ENCODE data around the gene TOMM70. TPM values are rescaled to one million over a fixed set of nuclear protein-coding genes. Genes with fewer than 3 reads are reported as not detected.
"Not testable (repeated sequence)": the region's sequence is repeated elsewhere in the genome, so short reads cannot be mapped to it uniquely, and the experiment has no call there.

The TOMM70 gene
- total RNA-seq, 4 donors from 2014 or later: 55.3 to 61.5 (median 59.9) TPM

DNA sequence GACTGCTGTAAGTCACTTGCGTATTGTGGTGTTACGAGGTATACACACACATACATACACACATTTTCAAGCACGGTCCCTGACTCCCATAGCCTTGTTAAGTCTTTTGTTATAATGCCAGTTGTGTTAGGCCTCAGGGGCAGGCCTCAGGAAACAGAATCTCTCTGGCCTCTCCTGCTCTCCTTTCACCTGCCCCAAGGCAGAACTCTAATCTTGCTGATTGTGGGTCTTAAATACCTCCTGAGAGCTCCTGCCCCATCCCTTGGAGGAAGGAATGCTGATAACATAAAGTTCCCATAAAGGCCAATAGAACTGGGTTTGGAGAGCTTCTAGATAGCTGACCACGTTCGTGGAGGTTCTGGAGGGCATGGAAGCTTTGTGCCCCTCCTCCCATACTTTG is 70.2 kb downstream of the TOMM70 start:
- TF ChIP-seq POLR2A (IDR thresholded peaks at IDR 0.05) (no peak), EP300 (IDR thresholded peaks at IDR 0.05) (no peak), POLR2AphosphoS5 (IDR thresholded peaks at IDR 0.05) (no peak)
- TF ChIP-seq, protein P1, sequence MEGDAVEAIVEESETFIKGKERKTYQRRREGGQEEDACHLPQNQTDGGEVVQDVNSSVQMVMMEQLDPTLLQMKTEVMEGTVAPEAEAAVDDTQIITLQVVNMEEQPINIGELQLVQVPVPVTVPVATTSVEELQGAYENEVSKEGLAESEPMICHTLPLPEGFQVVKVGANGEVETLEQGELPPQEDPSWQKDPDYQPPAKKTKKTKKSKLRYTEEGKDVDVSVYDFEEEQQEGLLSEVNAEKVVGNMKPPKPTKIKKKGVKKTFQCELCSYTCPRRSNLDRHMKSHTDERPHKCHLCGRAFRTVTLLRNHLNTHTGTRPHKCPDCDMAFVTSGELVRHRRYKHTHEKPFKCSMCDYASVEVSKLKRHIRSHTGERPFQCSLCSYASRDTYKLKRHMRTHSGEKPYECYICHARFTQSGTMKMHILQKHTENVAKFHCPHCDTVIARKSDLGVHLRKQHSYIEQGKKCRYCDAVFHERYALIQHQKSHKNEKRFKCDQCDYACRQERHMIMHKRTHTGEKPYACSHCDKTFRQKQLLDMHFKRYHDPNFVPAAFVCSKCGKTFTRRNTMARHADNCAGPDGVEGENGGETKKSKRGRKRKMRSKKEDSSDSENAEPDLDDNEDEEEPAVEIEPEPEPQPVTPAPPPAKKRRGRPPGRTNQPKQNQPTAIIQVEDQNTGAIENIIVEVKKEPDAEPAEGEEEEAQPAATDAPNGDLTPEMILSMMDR (IDR thresholded peaks at IDR 0.05): no peak
- Histone ChIP-seq H3K4me3 (no peak overlapping the region), H3K27ac (no peak overlapping the region), H3K4me1 (peaks cover 0 to 15% (median 2%) of the 10 kb centered on the region in 3 donors), H3K36me3 (peaks cover 0 to 11% of the 10 kb centered on the region in 2 donors), H3K9me3 (no peaks in the 10 kb centered on the region), H3K27me3 (no peaks in the 10 kb centered on the region)
- ATAC-seq: no peak
- WGBS, 2 donors (ENCODE audit: low coverage in 1 of 2): 89 to 100% methylated on average over 3 of the region's 5 CpGs

DNA sequence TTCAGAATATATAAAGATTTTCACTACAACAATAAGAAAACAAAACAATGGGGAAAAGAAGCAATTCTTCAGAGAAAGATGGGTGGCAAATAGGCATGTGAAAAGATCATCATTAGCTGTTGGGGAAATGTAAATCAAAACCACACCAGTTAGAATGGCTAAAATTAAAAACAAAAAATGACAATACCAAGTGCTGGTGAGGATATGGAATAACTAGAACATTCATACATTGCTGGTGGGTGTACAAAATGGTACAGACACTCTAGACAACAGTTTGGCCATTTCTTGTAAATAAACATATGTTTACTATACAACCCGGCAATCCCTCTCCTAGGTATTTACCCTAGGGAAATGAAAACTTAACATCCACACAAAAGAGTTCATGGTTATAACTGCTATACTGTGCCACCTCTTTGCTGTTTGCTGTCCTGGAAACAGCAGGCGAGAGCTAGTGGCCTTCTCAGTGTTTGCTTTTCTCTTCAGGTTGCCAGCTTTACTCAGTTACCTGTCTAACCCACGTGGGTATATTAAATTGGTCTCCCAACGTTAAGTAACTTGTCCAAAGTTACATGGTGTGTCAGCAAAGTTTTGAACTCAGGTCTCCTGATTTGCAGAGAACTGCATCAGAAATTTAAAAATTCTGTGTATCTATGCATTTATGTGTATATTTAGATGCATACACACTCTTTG is 70.9 kb downstream of the TOMM70 start:
- no peak for ATAC-seq
- 78 to 82% methylated on average over 4 of the region's 4 CpGs for WGBS, 2 donors (ENCODE audit: low coverage in 1 of 2)
- TF ChIP-seq POLR2AphosphoS5 (IDR thresholded peaks at IDR 0.05) (no peak), POLR2A (IDR thresholded peaks at IDR 0.05) (no peak), EP300 (IDR thresholded peaks at IDR 0.05) (no peak)
- TF ChIP-seq, protein P1 (IDR thresholded peaks at IDR 0.05): no peak
- no peak overlapping the region for H3K4me3 ChIP-seq
- no peaks in the 10 kb centered on the region for H3K9me3 ChIP-seq
- no peak overlapping the region for H3K27ac ChIP-seq
- H3K36me3 ChIP-seq: peaks cover 0 to 13% of the 10 kb centered on the region in 2 donors
- H3K4me1 ChIP-seq: peaks cover 0 to 8% (median 0%) of the 10 kb centered on the region in 3 donors
- no peaks in the 10 kb centered on the region for H3K27me3 ChIP-seq

DNA sequence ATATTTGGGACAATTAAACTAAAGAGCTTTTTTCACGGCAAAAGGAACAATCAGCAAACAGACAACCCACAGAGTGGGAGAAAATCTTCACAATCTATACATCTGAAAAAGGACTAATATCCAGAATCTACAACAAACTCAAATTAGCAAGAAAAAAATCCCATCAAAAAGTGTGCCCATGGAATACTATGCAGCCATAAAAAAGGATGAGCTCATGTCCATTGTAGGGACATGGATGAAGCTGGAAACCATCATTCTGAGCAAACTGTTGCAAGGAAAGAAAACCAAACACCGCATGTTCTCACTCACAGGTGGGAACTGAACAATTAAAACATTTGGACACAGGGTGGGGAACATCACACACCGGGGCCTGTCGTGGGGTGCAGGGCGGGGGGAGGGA is 73.5 kb downstream of the TOMM70 start:
- not testable (repeated sequence) for H3K27ac ChIP-seq, H3K9me3 ChIP-seq, ATAC-seq, H3K4me1 ChIP-seq, H3K4me3 ChIP-seq, H3K27me3 ChIP-seq
- peaks cover 0 to 32% of the 10 kb centered on the region in 2 donors for H3K36me3 ChIP-seq
- 93 to 98% methylated on average over 4 to 5 of the region's 5 CpGs for WGBS, 2 donors (ENCODE audit: low coverage in 1 of 2)

DNA sequence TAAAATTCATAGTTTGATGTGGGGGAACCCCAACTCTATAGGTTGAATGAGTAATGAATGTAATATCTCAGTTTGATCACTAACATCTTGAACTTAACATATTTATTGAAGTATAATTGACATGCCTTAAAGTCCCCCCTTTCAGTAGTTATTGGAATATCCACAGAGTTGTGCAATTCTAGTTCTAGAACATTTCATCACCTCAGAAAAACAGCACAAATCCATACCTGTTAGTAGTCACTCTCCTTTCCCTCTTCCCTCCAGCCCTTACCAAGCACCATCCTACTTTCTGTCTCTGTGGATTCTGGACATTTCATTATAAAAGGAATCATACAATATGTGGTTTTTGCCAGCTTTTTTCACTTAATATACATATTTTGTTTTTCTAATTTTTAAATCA is 75.1 kb downstream of the TOMM70 start:
- no peaks in the 10 kb centered on the region for H3K4me1 ChIP-seq
- no peak for ATAC-seq
- TF ChIP-seq, protein P1 (IDR thresholded peaks at IDR 0.05): no peak
- TF ChIP-seq POLR2A (IDR thresholded peaks at IDR 0.05) (no peak), EP300 (IDR thresholded peaks at IDR 0.05) (no peak), POLR2AphosphoS5 (IDR thresholded peaks at IDR 0.05) (no peak)
- no peaks in the 10 kb centered on the region for H3K9me3 ChIP-seq
- H3K27me3 ChIP-seq: no peaks in the 10 kb centered on the region
- no peak overlapping the region for H3K4me3 ChIP-seq
- H3K27ac ChIP-seq: no peak overlapping the region
- peaks cover 0 to 44% of the 10 kb centered on the region in 2 donors for H3K36me3 ChIP-seq

DNA sequence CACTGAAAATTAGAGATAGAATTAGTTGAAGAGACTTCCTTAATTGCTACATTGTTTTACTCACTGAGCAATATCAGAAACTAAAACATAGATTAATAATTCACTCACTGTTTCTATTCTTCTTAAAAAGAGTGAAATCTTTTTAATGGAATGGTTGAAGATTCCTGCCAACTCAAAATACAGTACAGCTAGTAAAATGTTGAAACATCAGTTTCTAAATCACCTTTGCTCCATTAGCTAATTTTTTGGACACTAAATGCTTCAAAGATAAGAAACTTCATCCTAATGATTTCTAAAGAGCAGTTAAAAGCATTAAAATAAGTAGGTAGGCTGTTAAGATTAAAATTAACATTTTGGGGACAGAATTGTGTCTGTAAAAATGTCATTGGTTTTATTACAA is 76.8 kb downstream of the TOMM70 start:
- Histone ChIP-seq H3K27me3 (no peaks in the 10 kb centered on the region), H3K4me1 (no peaks in the 10 kb centered on the region), H3K4me3 (no peak overlapping the region), H3K9me3 (no peaks in the 10 kb centered on the region), H3K36me3 (peaks cover 0 to 60% of the 10 kb centered on the region in 2 donors), H3K27ac (no peak overlapping the region)
- ATAC-seq: no peak
- TF ChIP-seq, protein P1 (IDR thresholded peaks at IDR 0.05): no peak
- TF ChIP-seq EP300 (IDR thresholded peaks at IDR 0.05) (no peak), POLR2A (IDR thresholded peaks at IDR 0.05) (no peak), POLR2AphosphoS5 (IDR thresholded peaks at IDR 0.05) (no peak)
